Progenitor cell of endocrine pancreas (in vitro differentiated cells): ENCODE results near the gene LEFTY1. TPM values are rescaled to one million over a fixed set of nuclear protein-coding genes. Genes with fewer than 3 reads are reported as not detected.

Experiments used
- DNase-seq: peaks from one replicate; pipeline ENCODE4 v3.0.0; 2021; ENCODE audit warnings: low spot score; ENCODE audit not compliant: unreplicated experiment
- H3K27ac Mint-ChIP-seq: 2 replicates; pipeline ENCODE4 v1.8.0; 2021; ENCODE audit warnings: mild to moderate bottlenecking, moderate library complexity, mixed read lengths
- H3K27me3 Mint-ChIP-seq: 2 replicates; pipeline ENCODE4 v1.8.0; 2021; ENCODE audit warnings: mixed read lengths
- H3K36me3 Mint-ChIP-seq: 2 replicates; pipeline ENCODE4 v1.8.0; 2022; ENCODE audit warnings: mixed read lengths; ENCODE audit not compliant: insufficient read depth
- H3K4me1 Mint-ChIP-seq: 2 replicates; pipeline ENCODE4 v1.8.0; 2021; ENCODE audit warnings: low read depth, mixed read lengths
- H3K4me3 Mint-ChIP-seq: 2 replicates; pipeline ENCODE4 v1.8.0; 2021; ENCODE audit warnings: low read depth, mild to moderate bottlenecking, moderate library complexity, mixed read lengths
- H3K9me3 Mint-ChIP-seq: 2 replicates; pipeline ENCODE4 v1.8.0; 2021; ENCODE audit warnings: low read depth, mixed read lengths
- total RNA-seq: library from RNA; stranded (reverse); gene quantifications from 2 replicates; pipeline ENCODE4 v1.2.1, GENCODE V29; 2021
- TF ChIP-seq, protein P1 (sequence below): fragments of 200-600 bp; sonication (generic); IDR thresholded peaks from one replicate; pipeline ENCODE4 v1.5.0; 2021; ENCODE audit warnings: antibody characterized with exemption, mild to moderate bottlenecking; ENCODE audit not compliant: unreplicated experiment

The LEFTY1 gene
- total RNA-seq, 1 donor from 2014 or later, result 26.0 TPM

DNA sequence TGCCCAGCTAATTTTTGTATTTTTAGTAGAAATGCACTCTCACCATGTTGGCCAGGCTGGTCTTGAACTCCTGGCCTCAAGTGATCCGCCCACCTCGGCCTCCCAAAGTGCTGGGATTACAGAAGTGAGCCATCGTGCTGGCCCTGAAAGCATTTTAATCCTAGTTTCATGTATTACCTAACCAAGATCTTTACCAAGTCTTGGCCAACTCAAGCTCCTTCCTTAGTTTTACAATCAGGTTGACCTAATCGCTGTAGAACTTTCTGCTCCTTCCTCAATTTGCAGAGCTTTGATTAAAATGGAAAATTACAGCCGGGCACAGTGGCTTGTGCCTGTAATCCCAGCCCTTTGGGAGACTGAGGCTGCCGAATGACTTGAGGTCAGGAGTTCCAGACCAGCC is 3.6 kb downstream of the LEFTY1 start:
- TF ChIP-seq, protein P1, sequence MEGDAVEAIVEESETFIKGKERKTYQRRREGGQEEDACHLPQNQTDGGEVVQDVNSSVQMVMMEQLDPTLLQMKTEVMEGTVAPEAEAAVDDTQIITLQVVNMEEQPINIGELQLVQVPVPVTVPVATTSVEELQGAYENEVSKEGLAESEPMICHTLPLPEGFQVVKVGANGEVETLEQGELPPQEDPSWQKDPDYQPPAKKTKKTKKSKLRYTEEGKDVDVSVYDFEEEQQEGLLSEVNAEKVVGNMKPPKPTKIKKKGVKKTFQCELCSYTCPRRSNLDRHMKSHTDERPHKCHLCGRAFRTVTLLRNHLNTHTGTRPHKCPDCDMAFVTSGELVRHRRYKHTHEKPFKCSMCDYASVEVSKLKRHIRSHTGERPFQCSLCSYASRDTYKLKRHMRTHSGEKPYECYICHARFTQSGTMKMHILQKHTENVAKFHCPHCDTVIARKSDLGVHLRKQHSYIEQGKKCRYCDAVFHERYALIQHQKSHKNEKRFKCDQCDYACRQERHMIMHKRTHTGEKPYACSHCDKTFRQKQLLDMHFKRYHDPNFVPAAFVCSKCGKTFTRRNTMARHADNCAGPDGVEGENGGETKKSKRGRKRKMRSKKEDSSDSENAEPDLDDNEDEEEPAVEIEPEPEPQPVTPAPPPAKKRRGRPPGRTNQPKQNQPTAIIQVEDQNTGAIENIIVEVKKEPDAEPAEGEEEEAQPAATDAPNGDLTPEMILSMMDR, result no peak
- Mint-ChIP-seq H3K27me3 (no peaks in the 10 kb centered on the region), H3K27ac (no peak overlapping the region), H3K36me3 (peaks cover 4% of the 10 kb centered on the region), H3K9me3 (no peaks in the 10 kb centered on the region), H3K4me3 (no peak overlapping the region), H3K4me1 (peaks cover 35% of the 10 kb centered on the region)
- DNase-seq, result no peak

DNA sequence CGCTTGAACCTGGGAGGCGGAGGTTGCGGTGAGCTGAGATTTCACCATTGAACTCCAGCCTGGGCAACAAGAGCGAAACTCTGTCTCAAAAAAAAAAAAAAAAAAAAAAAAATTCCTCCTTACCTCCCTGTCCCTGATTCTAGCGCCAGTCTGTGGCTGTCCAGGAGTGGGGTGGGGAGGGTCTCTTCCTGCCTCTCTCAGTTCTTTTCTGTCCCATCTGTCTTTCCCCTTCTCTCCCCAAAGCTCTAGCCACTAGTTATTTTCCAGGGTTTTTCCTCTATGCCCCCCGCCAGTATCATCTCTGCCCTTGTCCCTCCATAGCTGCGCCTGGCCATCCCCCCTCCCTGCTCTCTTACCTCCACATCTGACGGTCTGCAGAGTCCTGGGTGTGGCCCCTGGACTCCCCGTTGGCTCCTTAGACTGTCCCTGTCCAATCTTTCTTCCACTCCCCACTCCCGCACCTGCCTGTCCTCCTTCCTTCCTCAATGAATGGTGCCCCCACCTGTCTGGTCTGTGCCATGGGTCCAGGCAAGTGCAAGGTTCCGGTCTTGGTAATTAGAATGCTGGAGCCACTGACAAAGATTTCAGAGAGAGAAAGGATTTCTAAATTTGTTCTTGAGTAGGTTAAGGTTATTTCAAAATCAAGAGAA is 5.2 kb downstream of the LEFTY1 start:
- Mint-ChIP-seq H3K9me3 (no peaks in the 10 kb centered on the region), H3K4me1 (peaks cover 35% of the 10 kb centered on the region), H3K27ac (peak overlapping the region; percentile 94), H3K36me3 (peaks cover 4% of the 10 kb centered on the region), H3K4me3 (peak overlapping the region; percentile 88), H3K27me3 (no peaks in the 10 kb centered on the region)
- TF ChIP-seq, protein P1, result no peak
- no peak for DNase-seq

- Mint-ChIP-seq H3K4me3 (peak overlapping the region; percentile 88), H3K27ac (peak overlapping the region; percentile 98), H3K36me3 (peaks cover 6% of the 10 kb centered on the region), H3K9me3 (no peaks in the 10 kb centered on the region), H3K27me3 (no peaks in the 10 kb centered on the region), H3K4me1 (peaks cover 36% of the 10 kb centered on the region)
- DNase-seq, result peak; percentile 37
- TF ChIP-seq, protein P1, result no peak
Measured at GRCh38 chr1:225882694-225883615, 6.0 kb downstream of the LEFTY1 start.

DNA sequence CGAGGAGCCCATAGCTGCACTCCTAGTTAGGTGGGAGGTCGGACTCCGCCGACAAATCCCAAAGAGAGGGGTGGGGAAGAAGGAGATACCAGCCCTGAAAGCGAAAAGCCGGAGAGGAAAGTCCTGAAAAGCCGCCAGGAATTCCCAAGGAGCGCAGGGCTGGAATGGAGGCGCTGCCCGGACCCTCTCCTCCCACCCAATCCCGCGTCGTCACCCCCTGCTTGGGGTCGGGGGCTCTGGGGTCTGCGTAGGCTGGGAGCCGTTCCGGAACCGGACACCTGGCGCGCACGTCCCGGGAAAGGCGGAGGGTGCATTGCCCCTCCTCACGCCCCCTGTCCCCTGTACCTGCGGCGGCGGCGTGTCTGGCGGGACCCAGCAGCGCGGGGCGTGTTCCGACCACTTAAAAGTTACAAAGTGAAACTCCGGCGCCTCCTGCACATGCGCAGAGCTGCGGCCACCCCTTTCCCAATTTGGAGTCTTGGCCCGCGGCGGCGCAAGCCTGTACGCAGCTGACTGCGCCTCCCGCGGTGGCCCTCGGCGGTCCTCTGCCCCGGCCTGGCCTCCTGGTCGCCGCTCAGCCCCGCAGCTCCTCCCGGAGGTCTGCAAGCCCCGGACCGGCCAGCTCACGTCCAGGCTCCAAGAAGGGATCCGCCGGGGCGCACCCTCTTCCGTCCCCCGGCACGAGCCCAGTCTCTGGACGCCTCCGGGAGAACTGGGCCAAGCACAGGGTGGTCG is 6.8 kb downstream of the LEFTY1 start, which contains the start of gene TMEM63A:
Gene TMEM63A, minus strand, starts transcription at position 422 of the 735 bp plus-strand sequence. CDS start 4,800 bp downstream, outside the sequence.
- peak within 1 kb of the TSS; percentile 98 for H3K27ac Mint-ChIP-seq
- H3K9me3 Mint-ChIP-seq, result no peaks in the 10 kb centered on the region
- TF ChIP-seq, protein P1, result peak; percentile 43
- no peaks in the 10 kb centered on the region for H3K27me3 Mint-ChIP-seq
- peaks cover 42% of the 10 kb centered on the region for H3K4me1 Mint-ChIP-seq
- peak; percentile 90 for DNase-seq
- peaks cover 11% of the 10 kb centered on the region for H3K36me3 Mint-ChIP-seq
- peak within 1 kb of the TSS; percentile 88 for H3K4me3 Mint-ChIP-seq
